Endometrium (tissue), 2 donors: ENCODE measurements around the gene BOD1.

Source experiments
- FAIRE-seq: peaks from 2 replicates; lab custom pipeline; 2012; peaks lifted over from hg19 to GRCh38; lab: Jason Lieb, UNC
- donor health status: control.
- donor health status: control.

Gene BOD1

DNA sequence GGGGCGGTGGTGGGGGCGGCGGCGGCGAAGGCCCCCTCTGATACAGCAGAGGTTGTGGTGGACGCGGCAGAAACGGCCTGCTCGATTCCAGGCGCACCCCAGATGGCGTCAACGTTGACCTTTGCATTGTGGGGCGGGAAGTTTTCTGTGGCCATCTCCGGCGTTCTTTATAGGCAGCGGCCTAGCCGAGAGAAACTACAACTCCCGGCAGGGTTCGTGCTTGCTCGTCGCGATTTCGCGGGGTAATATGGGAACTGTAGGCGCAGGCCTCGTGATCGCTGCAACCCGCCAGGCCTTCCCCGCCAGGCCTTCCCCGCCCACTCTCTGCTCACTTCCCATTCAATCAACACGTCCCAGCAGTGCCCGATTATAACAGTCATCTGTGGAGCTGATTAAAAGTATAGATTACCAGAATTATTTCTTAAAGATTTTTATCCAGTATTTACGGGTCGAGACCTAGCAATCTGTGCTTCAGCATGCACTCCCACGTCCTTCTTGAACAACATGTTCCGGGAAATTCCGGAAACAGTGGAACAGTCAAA lies at the start of gene BOD1:
BOD1 (minus strand) TSS at position 74 of the 542 bp plus-strand sequence. CDS start 214 bp downstream, outside the sequence.
- peak; percentile 87 for FAIRE-seq

DNA sequence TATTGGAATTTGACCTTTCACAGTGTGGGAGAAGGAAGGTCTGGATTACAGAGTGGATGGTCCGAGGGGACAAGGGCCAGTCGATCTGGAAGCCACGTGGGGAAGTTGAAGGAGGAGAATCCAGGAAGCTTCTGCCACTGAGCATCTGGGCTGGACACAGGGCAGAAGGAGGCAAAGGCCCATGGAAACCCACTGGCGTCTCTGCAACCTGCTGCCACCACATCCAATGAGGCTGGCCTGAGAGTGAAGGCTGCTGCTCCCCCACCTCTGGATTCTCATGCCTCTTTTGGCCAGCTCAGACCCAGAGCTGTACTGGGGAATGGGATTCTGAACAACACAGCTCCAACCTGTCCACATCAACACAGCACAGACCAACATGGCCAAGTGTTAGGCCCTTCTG lies 48.9 kb upstream of the BOD1 start:
- no peak for FAIRE-seq

DNA sequence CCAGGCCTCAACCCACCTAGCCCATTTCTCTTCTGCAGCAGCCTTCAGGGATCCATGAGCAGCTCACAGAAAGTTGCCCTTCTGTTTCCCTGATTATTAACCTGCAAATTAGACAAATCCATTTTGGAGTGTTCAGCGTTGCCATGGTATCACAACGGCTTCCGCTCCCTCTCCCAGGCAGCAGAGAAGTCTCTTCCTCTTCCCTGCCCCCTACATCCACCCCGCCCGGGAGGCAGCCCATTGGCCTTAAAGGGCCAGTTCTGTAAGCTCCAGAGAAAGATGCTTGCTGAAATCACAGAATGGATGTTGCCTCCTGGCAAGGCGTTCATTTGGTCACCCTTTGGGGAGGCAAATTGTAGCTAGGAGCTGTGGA lies 47.7 kb upstream of the BOD1 start:
- FAIRE-seq, result no peak

DNA sequence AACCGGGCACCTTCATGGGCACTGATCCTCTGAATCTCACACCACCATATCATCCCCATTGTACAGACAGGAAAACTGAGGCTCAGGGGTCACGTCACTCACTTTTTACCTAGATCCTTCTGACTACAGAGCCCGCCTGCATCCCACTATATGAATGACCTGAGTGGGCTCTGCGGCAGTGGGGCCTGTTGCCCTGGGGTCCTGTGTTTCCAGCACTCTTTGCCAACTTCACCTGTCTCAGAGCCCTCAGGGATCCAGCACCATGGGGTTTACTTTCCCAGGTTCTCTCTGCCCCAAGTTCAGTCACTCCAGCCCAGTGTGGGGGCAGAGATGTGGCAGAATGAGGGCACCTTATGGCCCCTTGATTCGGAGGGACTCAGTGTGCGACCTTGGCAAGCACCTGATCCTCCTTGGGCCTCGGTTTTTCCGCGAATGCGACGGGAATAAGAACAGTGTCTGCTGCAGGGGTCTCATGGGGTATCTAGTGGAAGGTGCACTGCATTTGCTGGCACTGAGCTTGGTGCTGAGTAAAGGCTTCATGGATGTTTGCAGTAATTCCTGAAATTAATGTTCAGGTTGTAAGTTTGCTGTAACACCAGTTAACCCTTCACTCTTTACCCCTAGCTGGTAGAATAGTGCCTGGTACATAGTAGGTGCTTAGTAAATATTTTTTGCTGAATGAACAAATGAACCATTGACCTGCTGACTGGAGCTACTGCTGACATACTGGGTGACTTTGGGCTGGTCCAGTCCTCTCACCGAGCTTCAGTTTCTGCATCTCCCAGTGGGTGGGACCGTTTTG lies 47.1 kb upstream of the BOD1 start:
- no peak for FAIRE-seq

DNA sequence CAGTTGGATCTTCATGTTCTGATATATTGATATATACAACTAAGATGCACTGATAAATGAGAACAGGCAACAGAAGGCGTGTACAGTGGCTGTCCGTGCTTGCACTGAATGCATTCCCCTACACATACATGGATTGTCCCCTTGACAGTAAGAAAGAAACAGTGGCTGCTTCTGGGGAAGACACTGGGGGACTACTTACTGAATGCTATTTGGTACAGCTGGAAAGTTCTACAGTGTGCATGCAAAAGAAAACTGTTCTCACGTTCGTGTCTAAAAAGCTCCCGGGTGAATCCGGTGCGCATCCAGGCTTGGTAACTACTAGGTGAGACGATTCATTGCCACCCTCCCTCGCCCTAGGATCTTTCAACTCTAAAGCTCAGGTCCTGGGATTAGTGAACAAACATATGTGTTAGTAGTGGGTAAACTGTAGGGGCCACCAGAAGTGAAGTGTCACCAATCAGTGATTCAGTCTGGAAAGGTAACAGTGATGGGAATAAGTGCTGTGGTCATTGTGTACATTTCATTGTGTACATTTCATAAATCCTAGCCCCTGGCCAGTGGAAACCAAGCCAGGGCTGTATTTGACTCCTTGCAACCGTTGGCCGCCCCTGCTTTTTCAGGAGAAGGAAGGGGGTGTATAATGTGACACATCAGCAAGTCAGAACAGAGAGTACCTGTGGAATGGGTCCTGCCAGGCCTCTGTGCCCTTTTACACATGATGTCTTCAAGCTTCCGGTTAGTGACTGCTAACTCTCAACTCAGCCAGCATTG lies 46.3 kb upstream of the BOD1 start:
- FAIRE-seq, result no peak

DNA sequence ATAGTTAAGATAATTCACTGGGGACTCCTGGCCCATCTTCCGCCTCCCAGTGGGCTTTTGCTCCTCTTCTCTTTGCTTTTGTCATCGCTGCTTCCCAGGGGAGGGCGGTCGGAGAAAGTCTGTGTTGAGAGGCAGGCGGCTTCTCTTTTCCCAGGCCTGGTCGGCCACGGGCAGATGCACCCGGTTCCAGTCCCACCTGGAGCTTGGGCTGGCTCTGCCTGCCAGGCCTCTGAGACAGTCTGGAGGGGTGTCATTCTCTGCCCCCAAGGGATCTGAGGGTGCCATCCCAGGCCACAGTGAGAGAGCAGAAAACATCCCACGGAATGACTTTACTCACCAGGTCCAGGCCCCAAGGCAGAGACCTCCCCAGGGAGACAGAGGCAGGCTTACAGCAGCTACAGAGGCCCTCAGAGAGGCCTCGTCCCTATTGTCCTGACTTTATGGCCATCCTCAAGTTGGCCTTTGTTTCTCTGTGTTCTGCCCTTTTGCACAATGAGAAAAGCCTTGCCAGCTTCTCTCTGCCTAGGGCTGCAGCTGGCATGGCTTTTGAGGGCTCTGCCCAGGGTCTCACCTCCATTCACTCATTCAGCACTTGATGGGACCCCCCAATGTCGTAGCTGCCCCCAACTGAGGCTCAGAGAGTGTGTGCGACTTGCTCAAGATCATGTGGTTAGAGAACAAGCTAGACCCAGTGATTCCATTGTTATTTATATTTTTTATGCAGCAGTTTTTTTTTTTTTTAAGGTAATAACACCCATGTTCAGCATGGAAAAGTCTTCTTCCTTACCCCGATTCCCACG lies 44.2 kb upstream of the BOD1 start:
- FAIRE-seq, result no peak

DNA sequence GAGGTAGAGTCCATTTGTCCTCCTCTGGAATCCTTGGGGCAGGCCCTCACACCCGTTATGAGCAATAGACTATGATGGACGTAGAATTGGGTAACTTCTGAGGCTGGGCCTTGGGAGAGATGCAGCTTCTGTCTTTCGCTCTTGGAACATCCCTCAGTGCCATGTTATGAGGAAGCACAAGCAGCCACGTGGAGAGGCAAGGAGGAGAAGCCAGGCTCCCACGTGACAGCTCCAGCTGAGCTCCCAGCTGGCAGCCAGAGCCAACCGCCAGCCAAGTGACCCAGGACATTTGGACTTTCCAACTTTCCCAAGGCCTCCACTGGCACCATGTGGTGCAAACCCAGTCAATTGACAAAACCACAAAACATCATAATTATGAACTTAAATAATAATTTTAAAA lies 43.0 kb upstream of the BOD1 start:
- FAIRE-seq, result no peak

DNA sequence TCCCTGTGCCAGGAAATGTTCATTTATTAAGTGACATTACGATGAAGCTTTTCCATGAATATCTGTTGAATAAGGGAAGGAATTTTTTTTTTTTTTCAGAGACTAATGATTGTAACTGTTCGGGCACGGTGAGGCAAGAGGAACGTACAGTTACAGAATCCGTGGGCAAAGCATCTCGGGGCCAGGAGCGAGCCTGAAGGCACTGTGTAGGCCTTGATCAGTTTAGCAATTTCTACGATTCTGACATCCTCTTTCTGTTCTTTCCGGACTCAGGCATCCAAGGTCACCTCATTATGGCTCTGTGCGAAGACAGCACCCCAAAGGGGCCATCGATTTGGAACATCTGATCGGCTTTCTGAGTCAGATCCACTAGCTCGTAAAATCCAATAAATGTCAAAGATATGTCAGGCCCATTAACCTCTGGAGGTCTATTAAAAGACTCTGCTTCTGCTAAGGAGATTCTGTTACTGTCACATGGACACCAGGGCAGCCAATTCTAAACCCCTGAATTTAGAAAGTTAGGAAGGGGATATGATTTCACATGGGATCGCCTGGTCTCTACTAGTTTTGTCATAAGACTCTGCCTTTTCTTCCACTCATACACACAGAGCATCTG lies 41.4 kb upstream of the BOD1 start:
- no peak for FAIRE-seq

DNA sequence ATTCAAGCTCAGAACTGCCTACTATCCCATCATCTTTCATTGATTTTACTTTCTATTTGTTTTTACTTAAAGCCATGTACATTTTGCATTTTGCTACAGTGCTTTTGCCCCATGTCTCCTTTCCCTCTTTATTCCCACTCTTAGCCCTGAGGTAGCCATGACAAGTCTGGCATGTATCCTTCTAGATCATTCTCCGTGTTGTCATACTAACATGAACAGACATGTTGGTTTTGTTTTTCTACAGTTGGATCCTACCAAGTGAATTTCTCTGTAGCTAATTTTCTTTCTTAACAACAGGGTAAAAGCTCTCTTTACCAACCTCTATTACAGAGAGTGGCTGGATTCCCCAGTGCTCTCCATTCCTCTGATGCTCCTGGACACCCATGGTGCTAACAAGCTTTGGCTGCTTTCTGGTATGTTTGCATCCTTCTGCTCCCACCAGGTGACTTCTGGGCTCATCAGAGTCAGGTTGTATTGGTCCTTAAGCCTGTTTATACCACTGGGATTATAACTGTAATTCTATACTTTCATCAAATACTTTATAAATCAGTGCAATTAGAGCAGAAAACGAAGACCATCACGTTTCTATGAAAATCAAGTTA lies 38.8 kb upstream of the BOD1 start:
- FAIRE-seq, result no peak

DNA sequence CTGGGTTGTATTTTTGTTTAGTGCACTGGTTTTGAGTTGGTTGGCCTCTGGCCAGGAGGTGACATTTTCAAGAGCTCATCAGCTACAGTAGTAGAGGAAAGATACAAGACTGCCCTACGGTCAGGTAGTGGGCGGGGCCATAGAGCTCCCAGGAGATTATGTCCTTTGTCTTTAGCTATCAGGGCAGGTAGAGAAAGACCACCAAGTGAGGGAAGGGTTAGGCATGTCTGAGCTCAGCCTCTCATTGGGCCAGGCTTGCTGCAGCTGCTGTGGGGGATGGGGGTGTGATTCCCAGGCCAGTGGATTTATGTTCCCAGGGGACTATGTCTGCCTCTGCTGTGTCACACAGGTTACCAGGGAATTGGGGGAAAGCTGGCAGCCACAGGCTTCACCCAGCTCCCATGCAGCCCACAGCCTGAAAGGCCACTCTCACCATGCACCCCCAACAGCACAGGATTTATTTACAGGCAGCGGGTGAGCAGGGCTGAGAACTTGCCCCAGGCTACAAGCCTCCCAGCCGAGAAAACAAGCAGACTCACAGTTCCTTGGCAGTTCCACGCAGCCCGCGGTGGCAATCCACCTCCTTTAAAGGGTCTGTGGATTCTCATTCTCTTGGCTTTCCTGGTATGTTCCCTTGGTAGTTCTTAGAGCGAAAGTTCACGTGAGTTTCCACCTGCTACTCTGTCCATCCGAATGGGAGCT lies 37.5 kb upstream of the BOD1 start:
- no peak for FAIRE-seq

DNA sequence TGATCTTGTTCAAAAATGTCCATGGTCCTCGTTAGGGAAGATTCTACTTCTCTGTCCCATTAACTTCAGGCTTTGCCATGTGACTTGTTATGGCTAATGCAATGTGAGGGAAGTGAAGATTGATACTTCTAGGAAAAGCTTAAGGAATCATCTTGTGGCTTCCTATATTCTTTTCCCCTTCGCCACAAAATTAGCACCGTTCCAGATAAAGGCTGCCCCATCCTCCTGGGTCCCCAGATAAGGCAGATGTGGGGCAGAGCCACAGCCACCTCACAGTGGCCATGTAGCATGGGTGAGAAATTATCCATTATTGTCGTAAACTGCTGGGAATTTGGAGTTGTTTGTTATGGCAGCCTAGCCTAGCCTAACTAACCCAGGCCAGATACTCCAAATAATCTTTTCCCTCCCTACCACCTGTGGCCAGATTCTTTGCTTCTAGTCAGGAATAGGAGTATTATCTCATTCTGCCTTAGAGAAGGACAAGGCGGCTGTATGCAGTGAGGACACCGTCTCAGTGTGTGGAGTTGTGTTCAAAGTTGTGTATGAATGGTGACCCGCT lies 31.9 kb upstream of the BOD1 start:
- no peak for FAIRE-seq

DNA sequence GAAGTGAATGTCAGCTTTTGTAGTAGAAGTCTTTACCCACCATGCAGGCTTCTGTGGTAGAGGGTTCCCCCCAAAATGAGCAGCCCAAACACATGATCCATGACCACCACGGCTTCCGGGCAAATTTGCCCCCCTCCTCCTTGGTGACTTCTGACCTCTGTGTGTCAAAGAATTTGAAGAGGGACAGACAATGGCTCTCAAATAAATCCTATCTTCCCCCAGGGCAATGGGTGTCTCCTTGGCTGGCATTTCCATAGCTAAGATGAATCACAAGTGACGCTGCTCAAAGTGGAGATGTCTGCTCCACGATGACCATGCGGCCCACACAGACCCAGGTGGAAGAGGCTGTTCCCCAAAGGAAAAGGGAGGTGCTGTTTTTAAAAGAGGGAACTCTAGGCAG lies 30.2 kb upstream of the BOD1 start:
- FAIRE-seq, result no peak

DNA sequence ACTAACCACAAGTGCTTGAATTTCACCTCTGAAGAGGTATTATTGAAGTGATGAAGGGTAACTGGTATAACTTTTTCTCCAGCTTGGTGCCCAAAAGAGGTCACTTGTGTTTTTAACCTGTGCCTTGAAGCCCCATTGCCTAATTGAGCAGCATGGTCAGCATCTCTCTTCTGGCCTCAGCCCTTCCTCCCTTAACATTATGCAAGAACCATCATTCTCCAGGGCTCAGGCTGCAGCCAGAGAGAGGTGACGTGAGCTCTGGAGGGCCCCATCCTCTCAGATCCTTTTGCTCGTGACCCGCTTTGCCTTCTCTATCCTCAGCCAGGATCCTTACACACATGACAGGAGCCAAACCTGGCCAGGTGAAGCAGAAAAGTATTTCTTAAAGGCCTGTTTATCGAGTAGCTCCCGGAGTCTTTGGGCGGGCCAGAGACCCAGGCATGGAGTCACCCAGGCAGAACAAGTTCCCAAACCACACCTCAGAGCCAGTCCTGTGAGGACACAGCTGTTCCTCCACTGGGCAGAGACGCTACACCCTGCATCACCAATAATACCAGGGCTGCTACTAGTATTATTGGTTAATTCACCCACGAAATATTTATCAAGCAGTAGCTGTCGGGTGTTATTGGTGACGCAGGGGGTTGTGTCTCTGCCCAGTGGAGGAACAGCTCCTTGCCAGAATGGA lies 29.6 kb upstream of the BOD1 start:
- FAIRE-seq, result no peak

DNA sequence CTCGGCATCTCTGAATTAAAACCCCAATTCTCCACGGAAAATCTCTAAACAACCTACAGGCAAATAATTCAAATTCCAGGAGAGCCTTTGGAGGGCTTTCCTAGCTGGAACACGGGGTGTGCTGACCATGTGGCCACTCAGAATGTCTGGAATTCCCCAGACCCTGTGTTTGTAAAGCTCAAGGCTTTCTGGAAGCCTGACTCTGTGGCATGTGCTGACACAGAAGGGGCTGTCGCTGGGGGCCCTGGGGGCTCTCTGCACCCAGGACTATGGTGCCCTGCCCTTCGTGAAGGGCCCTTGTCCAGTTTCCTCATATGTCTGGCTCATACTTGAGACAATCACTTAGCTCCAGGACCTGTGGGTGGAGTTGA lies 29.0 kb upstream of the BOD1 start:
- FAIRE-seq, result no peak

DNA sequence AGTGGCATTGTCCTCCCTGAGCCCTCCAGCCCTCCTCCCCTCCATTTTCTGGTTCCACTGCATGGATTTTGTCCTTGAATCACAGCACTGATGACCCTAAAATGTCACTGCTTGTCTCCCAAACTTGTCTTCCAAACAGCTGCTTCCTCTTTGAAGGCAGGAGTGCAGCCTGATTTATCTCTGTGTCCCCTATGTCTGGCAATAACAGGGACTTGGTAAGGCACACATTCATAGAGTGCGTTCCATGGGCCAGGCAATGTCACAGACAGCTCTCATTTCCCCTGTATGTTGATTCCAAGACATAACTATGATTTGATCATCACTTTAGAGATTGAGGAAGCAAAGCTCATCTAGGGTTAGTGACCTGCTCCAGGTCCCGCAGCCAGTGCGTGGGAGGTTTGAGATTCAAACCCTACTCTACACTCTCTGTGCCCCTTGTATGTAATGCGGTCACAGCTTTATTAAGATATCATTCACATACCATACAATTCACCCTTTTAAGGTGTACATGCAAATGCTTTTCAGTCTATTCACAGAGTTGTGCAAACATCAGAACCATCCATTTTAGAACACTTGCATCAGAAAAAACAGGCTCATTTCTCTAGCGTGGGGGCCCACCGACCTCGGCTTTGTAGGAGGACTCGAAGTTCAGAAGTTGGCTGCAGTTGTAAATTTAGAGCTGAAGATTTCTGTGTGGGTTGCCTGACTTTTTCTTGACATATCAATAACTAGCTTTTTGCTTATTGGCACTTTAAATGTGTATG lies 28.4 kb upstream of the BOD1 start:
- FAIRE-seq, result no peak

DNA sequence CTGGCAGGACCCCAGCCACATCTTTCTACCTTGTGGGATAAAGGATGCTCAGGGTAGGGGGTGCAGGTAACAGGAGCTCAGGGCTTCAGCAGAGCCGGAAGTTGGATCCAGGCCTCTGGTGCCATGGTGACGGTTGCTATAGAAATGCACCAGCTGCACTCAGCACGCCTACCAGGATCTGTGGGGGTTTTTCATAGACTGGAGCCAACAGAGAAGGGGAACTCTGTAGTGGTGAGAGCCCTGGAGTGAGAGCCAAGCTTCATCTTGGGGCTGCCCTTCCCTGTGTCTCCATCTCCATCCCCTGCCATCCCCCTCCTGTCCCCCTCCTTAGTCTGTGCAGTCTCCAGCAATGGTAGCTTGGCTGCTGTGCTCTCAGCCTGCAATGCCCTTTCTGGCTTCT lies 27.5 kb upstream of the BOD1 start:
- FAIRE-seq, result no peak

DNA sequence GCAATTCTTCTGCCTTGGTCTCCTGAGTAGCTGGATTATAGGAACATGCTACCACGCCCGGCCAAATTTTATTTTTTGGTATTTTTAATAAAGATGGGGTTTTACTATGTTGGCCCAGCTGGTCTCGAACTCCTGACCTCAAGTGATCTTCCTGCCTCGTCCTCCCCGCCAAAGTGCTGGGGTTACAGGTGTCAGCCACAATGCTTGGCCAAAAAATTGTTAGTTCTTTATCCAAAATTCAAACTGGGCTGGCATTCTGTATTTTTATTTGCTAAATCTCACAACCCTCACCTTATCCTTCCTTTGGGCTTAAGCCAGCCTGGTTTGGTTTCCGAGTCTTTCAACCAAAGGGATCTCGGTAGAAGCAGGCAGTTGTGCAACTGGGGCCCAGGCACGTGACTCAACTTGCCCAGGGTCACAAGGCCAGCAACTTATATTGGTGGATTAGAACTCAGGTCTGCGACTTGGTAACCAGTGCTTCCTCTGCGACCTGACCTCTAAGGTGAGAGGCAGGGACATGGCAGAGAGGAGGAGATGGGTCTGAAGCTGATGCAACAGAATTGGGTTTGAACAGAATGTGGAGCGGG lies 26.5 kb upstream of the BOD1 start:
- FAIRE-seq, result no peak

DNA sequence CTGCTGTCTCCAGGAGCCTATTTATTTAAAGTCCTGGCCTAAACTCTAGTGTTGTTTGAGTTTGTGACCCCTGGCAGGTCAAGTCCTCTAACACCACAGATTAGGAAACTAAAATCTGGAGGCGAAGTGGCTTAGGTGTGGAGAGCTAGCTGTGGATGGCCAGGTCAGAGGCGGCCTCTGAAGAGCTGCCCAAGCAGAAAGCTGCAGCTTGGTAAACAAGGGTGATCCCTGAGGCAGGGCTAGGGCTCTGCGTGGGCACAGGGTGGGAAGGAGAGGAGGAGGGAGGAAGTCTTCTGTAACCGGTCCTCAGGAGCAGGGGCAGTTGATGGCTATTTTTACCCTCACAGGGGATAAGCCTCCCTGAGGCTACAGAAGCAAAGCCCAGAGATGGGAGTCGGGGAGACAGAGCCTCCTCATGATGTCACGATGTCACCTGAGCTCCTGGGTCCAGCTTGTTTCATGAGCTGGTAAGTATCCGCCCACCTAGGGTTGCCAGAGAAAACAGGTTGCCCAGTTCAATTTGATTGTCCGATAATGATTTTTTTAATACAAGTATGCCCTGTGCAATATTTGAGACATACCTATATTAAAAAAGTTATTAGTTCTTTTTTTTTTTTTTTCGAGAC lies 25.9 kb upstream of the BOD1 start:
- FAIRE-seq, result no peak
